Neural cell (in vitro differentiated cells): ENCODE measurements around the gene ABHD4. TPM values are rescaled to one million over a fixed set of nuclear protein-coding genes. Genes with fewer than 3 reads are reported as not detected.

Experiments
- H2AFZ ChIP-seq: fragments of 200-600, 300-800 bp; sonication (generic), shearing (Covaris generic); 2 replicates; pipeline ENCODE4 v1.6.0; 2014; ENCODE audit warnings: low read depth, mild to moderate bottlenecking, antibody characterized with exemption, low read length, moderate library complexity
- H3F3A ChIP-seq: fragments of 200-600 bp; shearing (Covaris generic); 2 replicates; pipeline ENCODE4 v1.6.1; 2016; ENCODE audit warnings: mild to moderate bottlenecking, moderate library complexity, mixed read lengths, antibody characterized with exemption, low read length; ENCODE audit not compliant: insufficient read depth, poor library complexity, severe bottlenecking
- H3K27ac ChIP-seq: fragments of 200-600, 300-800 bp; sonication (generic), shearing (Covaris generic); 2 replicates; pipeline ENCODE4 v1.5.1; 2014; ENCODE audit warnings: mild to moderate bottlenecking, low read length, moderate library complexity
- H3K27me3 ChIP-seq: fragments of 300-800, 200-600 bp; sonication (generic), shearing (Covaris generic); 2 replicates; pipeline ENCODE4 v1.6.0; 2014; ENCODE audit warnings: mild to moderate bottlenecking, low read depth, low read length, moderate library complexity; ENCODE audit not compliant: insufficient read depth
- H3K36me3 ChIP-seq: fragments of 300-800, 200-600 bp; sonication (generic), shearing (Covaris generic); 2 replicates; pipeline ENCODE4 v1.5.1; 2014; ENCODE audit warnings: mild to moderate bottlenecking, antibody characterized with exemption, low read length, moderate library complexity; ENCODE audit not compliant: insufficient read depth
- H3K4me2 ChIP-seq: fragments of 300-800, 200-600 bp; sonication (generic), shearing (Covaris generic); 2 replicates; pipeline ENCODE4 v1.6.0; 2014; ENCODE audit warnings: mild to moderate bottlenecking, low read length
- H3K4me3 ChIP-seq: fragments of 300-800, 200-600 bp; sonication (generic), shearing (Covaris generic); 2 replicates; pipeline ENCODE4 v1.5.1; 2014; ENCODE audit warnings: mild to moderate bottlenecking, low read length, moderate library complexity
- H3K79me2 ChIP-seq: fragments of 200-600 bp; shearing (Covaris generic); replicated peaks from 2 replicates; pipeline ENCODE4 v1.6.0; 2014; ENCODE audit warnings: mild to moderate bottlenecking, low read length, moderate library complexity; ENCODE audit not compliant: insufficient read depth
- H3K9ac ChIP-seq: fragments of 300-800, 200-600 bp; sonication (generic), shearing (Covaris generic); 2 replicates; pipeline ENCODE4 v1.6.1; 2016; ENCODE audit warnings: mild to moderate bottlenecking, low read length, mixed read lengths
- H3K9me2 ChIP-seq: fragments of 200-600 bp; shearing (Covaris generic); 2 replicates; pipeline ENCODE4 v1.6.1; 2016; ENCODE audit warnings: mild to moderate bottlenecking, low read length, mixed read lengths; ENCODE audit not compliant: insufficient read depth
- H3K9me3 ChIP-seq: fragments of 200-600, 300-800 bp; sonication (generic), shearing (Covaris generic); 2 replicates; pipeline ENCODE4 v1.6.1; 2016; ENCODE audit warnings: mild to moderate bottlenecking, mixed run types, low read length, moderate library complexity, mixed read lengths
- H4K20me1 ChIP-seq: fragments of 200-600 bp; shearing (Covaris generic); 2 replicates; pipeline ENCODE4 v1.6.1; 2016; ENCODE audit warnings: mild to moderate bottlenecking, mixed run types; ENCODE audit not compliant: insufficient read depth
- EP300 ChIP-seq: fragments of 450-650 bp; conservative IDR thresholded peaks from 2 replicates; pipeline ENCODE4 v1.6.1; 2014; ENCODE audit warnings: antibody characterized with exemption, mild to moderate bottlenecking, moderate library complexity; ENCODE audit not compliant: poor library complexity, severe bottlenecking
- EZH2 ChIP-seq: fragments of 200-600, 300-800 bp; shearing (Covaris generic), sonication (generic); IDR thresholded peaks from 2 replicates; pipeline ENCODE4 v1.6.1; 2014; ENCODE audit warnings: antibody characterized with exemption, low read length, borderline replicate concordance, mild to moderate bottlenecking; ENCODE audit not compliant: insufficient read depth, poor library complexity, severe bottlenecking
- MXI1 ChIP-seq: fragments of 450-650 bp; conservative IDR thresholded peaks from 2 replicates; pipeline ENCODE4 v1.6.1; 2014; ENCODE audit warnings: antibody characterized with exemption, mild to moderate bottlenecking; ENCODE audit not compliant: poor library complexity, severe bottlenecking
- POLR2AphosphoS5 ChIP-seq: IDR thresholded peaks from 2 replicates; pipeline ENCODE4 v1.6.1; 2012
- RAD21 ChIP-seq: fragments of 450-650 bp; conservative IDR thresholded peaks from 2 replicates; pipeline ENCODE4 v1.6.1; 2014; ENCODE audit warnings: antibody characterized with exemption, mild to moderate bottlenecking, moderate library complexity
- SMC3 ChIP-seq: fragments of 450-650 bp; conservative IDR thresholded peaks from 2 replicates; pipeline ENCODE4 v1.6.1; 2014; ENCODE audit warnings: antibody characterized with exemption, mild to moderate bottlenecking, moderate library complexity; ENCODE audit not compliant: poor library complexity
- TAF1 ChIP-seq: IDR thresholded peaks from 2 replicates; pipeline ENCODE4 v1.6.1; 2012; ENCODE audit warnings: low read depth
- polyA plus RNA-seq: library from polyadenylated mRNA; depleted of rRNA; stranded (reverse); fragments of >200 nt; gene quantifications from 2 replicates; pipeline ENCODE4 v1.2.3, GENCODE V29; 2014
- TF ChIP-seq, protein P1 (sequence below): fragments of 450-650 bp; IDR thresholded peaks from 2 replicates; pipeline ENCODE4 v1.5.1; 2014; ENCODE audit warnings: antibody characterized with exemption, mild to moderate bottlenecking, moderate library complexity; ENCODE audit not compliant: poor library complexity, severe bottlenecking
- TF ChIP-seq, protein P2 (sequence below): IDR thresholded peaks from 2 replicates; pipeline ENCODE4 v1.6.1; 2012; ENCODE audit warnings: borderline replicate concordance

The ABHD4 gene
- polyA plus RNA-seq, 1 donor from 2014 or later = 2.6 TPM

DNA sequence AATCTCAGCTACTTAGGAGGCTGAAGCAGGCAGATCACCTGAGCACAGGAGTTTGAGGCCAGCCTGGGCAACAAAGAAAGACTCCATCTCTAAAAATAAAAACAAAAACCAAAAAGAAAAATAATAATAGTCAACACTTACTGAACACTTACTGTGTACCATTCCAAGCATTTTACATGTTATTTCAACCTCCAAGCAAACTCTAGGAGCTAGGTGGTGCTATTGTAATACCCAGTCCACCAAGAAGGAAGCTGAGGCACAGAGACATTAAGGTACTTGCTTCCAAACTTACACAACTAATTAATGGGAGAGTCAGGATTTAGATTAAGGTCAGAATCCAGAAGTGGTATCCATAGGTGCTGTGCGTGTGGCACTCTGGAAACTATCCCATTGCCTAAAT is 59.8 kb downstream of the ABHD4 start:
- H3K4me2 ChIP-seq = no peak overlapping the region
- no peaks in the 10 kb centered on the region for H4K20me1 ChIP-seq
- H3K27me3 ChIP-seq = no peaks in the 10 kb centered on the region
- no peak overlapping the region for H3K9ac ChIP-seq
- H2AFZ ChIP-seq = no peak overlapping the region
- TF ChIP-seq POLR2AphosphoS5 = no peak
- TF ChIP-seq, protein P1, sequence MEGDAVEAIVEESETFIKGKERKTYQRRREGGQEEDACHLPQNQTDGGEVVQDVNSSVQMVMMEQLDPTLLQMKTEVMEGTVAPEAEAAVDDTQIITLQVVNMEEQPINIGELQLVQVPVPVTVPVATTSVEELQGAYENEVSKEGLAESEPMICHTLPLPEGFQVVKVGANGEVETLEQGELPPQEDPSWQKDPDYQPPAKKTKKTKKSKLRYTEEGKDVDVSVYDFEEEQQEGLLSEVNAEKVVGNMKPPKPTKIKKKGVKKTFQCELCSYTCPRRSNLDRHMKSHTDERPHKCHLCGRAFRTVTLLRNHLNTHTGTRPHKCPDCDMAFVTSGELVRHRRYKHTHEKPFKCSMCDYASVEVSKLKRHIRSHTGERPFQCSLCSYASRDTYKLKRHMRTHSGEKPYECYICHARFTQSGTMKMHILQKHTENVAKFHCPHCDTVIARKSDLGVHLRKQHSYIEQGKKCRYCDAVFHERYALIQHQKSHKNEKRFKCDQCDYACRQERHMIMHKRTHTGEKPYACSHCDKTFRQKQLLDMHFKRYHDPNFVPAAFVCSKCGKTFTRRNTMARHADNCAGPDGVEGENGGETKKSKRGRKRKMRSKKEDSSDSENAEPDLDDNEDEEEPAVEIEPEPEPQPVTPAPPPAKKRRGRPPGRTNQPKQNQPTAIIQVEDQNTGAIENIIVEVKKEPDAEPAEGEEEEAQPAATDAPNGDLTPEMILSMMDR = peak; percentile 27
- no peaks in the 10 kb centered on the region for H3K36me3 ChIP-seq
- no peak overlapping the region for H3K4me3 ChIP-seq
- H3K79me2 ChIP-seq = no peaks in the 10 kb centered on the region
- no peak overlapping the region for H3K27ac ChIP-seq
- H3F3A ChIP-seq = no peaks in the 10 kb centered on the region
- no peaks in the 10 kb centered on the region for H3K9me2 ChIP-seq
- H3K9me3 ChIP-seq = no peaks in the 10 kb centered on the region

DNA sequence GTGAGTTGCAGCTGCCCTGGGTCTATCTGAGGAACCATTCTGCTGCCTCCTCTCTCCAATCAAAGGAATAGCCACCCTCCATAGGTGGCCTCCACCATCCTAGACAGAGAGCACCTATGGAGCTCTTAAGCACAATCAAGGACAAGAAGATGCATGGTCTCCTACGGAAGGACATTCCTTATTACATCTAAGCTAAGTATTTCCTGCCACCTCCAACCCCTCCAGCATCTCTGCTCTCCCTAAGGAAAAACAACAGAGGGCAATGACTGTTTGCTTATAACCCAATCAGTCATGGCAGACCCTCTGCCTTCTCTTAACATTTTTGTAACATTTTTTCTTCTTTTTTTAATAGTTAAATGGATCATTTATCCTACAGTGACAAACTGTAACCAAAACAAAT is 60.8 kb downstream of the ABHD4 start:
- Histone ChIP-seq H2AFZ (no peak overlapping the region), H3K9me2 (no peaks in the 10 kb centered on the region), H3F3A (no peaks in the 10 kb centered on the region), H3K36me3 (no peaks in the 10 kb centered on the region), H3K9ac (no peak overlapping the region), H3K79me2 (no peaks in the 10 kb centered on the region), H4K20me1 (no peaks in the 10 kb centered on the region), H3K4me3 (no peak overlapping the region), H3K27ac (no peak overlapping the region), H3K4me2 (no peak overlapping the region), H3K27me3 (no peaks in the 10 kb centered on the region), H3K9me3 (no peaks in the 10 kb centered on the region)
- TF ChIP-seq, protein P1 = no peak
- TF ChIP-seq TAF1 = no peak
- TF ChIP-seq, protein P2, sequence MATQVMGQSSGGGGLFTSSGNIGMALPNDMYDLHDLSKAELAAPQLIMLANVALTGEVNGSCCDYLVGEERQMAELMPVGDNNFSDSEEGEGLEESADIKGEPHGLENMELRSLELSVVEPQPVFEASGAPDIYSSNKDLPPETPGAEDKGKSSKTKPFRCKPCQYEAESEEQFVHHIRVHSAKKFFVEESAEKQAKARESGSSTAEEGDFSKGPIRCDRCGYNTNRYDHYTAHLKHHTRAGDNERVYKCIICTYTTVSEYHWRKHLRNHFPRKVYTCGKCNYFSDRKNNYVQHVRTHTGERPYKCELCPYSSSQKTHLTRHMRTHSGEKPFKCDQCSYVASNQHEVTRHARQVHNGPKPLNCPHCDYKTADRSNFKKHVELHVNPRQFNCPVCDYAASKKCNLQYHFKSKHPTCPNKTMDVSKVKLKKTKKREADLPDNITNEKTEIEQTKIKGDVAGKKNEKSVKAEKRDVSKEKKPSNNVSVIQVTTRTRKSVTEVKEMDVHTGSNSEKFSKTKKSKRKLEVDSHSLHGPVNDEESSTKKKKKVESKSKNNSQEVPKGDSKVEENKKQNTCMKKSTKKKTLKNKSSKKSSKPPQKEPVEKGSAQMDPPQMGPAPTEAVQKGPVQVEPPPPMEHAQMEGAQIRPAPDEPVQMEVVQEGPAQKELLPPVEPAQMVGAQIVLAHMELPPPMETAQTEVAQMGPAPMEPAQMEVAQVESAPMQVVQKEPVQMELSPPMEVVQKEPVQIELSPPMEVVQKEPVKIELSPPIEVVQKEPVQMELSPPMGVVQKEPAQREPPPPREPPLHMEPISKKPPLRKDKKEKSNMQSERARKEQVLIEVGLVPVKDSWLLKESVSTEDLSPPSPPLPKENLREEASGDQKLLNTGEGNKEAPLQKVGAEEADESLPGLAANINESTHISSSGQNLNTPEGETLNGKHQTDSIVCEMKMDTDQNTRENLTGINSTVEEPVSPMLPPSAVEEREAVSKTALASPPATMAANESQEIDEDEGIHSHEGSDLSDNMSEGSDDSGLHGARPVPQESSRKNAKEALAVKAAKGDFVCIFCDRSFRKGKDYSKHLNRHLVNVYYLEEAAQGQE = no peak
- no peak for TF ChIP-seq RAD21
- no peak for TF ChIP-seq SMC3
- no peak for TF ChIP-seq EP300
- no peak for TF ChIP-seq EZH2
- TF ChIP-seq POLR2AphosphoS5 = no peak
- TF ChIP-seq MXI1 = no peak
